NCI-H2029 (cell line): Measurements from ENCODE around the gene ADCY3.

Experiments
- DNase-seq: peaks from one replicate; lab custom pipeline; 2025; lab: John Stamatoyannopoulos, UW

The ADCY3 gene

GRCh38 chr2:24830786-24831185 is 89.3 kb downstream of the ADCY3 start:
- no peak for DNase-seq

DNA sequence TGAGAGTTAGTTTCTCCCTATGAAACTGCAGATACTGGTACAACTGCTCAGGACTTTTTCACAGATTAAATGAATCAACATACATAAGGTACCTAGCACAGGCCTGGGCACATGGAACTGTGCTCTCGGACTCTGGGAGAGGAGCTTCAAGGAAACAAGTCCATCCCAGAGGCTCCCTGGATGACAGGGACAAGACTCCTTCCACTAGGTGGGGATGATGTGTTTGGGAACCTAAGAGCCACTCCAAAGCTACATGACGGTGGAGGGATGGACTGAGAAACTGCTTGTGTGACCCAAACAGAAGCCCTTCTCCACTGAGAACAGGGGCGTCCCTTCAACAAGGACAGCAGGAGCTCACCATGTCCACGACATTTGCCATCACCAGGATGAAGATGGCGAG is 89.7 kb downstream of the ADCY3 start:
- DNase-seq: no peak

DNA sequence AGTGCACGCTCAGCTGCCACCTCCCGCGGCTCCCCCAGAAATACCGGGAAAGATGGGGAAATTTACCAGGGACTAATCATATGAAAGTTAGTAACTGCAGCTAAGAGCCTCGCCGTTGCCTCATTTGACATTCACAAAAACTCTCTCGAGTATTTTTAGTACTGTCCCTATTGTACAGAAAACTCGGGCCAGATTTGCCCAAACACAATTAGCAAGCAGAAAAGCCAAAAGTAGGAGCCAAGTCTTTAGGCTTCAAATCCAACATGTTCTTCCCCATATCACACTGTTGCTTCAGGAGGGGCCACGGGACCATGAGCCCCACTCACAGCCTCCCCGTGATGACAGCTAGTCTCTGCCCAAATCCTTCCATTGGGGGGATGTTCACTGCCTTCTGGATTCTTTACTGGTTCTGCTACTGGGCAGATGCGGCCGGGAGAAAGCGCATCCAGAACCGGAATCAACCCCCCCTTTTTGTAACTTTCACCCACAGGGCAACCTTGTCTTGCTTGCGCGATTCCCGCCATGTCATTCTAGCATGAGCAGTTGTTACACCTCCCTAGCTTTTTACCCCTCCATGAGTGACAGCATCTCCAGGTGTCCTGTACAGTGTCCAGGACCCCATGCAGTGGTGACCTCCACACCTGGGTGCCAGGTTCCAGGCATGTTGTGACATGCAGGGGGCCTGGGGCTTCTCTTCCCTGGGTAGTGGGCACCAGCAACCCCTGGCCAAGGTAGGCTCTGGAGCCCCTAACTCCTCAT is 91.6 kb downstream of the ADCY3 start:
- DNase-seq: no peak

GRCh38 chr2:24827321-24828237 is 92.5 kb downstream of the ADCY3 start:
- DNase-seq: peak; percentile 74

DNA sequence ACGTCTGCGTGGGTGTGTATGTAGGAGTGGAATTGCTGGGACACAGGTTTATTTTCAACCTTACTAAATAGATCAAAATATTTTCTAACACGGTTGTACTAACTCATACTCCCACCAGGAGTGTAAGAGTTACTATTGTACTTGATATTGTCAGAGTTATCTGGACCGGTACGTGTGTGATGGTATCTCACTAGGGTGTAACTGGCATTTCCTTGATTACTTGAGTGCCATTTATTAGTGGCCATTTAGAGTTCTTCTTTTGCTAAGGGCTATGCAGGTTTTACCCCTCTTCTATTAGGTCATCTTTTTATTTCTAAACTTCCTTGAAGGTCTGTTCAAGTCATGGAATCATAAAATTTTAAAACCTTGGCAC is 93.3 kb downstream of the ADCY3 start:
- DNase-seq: no peak

GRCh38 chr2:24825883-24826772 is 93.9 kb downstream of the ADCY3 start:
- no peak for DNase-seq

GRCh38 chr2:24824966-24825882 is 94.8 kb downstream of the ADCY3 start:
- no peak for DNase-seq

GRCh38 chr2:24824071-24824588 is 95.9 kb downstream of the ADCY3 start:
- no peak for DNase-seq

DNA sequence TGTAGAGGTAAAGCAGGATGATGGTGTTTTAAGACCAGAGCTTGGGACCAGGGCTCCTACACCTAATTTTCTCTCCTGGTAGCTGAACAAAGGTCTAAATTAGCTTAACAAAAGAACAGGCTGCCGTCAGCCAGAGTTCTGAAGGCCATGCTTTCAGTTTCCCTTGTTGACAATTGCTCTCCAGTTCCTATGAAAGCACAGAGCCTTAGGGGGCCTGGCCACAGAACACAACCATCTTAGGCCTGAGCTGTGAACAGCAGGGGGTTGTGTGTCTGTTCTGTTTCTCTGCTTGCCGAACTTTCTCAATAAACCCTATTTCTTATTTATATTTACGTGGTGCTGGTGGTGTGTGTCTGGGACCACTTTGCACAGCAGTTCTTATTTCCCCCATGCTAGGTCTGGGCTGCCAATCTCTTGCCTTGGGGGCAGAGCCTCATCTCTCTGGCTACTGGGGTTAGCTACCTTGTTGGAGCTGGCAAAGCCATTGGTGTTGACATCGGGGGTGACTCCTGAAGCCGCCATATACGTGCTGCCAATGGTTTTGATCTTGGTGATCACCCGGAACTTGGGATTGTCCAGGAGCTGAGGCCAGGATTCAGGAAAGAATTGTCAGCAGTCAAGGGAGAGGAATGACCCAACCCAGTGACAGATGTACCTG is 97.9 kb downstream of the ADCY3 start:
- no peak for DNase-seq

- no peak for DNase-seq
Observed at GRCh38 chr2:24821433-24821891, 98.6 kb downstream of the ADCY3 start.

DNA sequence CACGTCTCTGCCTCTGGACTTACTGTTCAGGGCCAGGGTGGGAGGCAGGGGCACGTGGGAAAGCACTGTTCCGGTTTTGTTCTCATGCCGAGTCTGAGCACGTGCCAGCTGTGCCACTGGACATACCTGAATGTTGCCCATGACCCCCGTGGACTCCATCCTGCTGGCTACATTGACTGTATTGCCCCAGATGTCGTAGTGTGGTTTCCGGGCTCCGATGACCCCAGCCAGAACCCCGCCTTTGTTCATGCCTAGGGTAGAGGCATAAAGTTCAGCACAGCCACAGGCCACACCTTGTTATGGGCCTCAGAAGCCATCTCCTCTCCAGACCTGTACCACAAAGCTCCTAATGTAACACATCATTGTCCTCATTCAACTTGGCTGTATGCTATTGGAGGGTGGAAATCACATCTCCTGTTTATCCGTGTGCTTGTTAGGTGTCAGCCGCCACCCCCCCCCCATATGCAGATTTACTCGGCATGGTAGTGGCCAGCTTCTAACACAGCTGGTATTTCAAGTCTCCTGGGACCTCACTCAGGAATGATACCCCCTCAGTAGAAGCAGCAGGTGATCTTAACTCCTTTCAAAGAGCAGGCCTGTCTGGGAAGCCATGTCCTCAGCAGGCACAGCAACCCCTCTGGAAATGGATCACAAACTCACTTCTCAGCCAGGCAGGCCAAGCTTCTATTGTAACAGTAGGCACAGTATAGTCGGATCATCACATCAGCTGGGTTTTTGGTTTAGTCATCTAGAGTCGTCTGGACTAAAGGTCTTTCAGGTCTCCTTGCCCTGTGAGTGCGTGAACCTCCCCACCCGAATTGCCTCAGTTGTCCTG is 99.2 kb downstream of the ADCY3 start:
- DNase-seq: no peak

DNA sequence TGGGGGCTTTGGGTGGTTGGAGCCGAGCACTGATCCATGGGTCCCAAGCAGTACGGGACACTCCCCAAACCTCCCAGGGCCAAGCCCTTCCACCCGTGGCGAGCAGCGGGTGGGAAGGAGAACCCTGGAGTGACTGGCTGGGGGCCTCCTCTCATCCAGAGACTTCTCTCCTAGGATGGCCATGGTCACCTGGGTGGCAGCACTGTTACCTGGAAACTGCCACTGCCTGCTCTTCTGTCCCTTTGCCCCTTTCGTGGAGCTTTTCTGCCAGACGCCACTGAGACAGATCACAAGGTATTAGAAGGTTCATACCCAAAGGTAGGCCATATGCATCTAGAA is 99.9 kb downstream of the ADCY3 start:
- DNase-seq: no peak

GRCh38 chr2:24819442-24820174 is 100.4 kb downstream of the ADCY3 start:
- no peak for DNase-seq

DNA sequence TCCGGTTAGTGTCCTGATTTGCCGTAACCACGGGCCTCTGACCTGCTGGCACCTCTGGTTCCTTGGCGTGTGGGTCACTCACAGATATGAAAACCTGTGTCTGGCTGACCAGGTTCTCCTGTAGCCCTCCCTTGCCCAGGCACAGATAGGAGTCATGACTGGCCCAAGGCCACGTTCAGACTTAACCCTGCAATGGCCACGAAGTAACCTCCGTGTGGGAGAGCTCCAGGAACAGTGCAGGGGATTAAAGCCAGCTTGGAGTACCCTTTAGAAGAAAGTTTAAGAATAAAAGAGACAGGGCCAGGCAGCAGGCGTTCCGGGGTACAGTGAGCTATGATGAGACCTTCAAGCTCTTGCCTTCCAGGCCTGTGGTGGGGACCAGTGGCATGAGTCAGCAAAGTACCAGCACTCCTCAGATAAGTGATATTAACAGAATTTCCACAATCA is 101.3 kb downstream of the ADCY3 start:
- no peak for DNase-seq

DNA sequence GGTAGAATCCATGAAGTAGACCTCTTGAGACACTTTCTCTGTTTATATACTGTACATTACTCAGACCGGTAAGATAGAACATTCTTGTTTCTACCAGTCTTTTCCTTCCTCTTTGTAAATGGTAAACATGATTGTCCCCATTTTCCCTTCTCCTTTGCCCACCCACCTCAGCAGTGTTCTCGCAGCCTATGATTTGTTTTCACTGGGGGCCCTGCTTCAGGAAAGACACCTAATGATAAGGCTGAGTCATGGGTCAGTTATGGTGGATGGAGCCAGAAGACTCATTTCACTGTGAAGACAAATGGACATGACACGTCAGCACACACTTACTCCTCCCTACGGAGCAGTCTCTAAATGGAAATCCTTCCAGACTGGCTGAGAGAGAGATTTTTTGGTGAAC is 103.2 kb downstream of the ADCY3 start:
- DNase-seq: no peak

- DNase-seq: no peak
Observed at GRCh38 chr2:24816404-24816803, 103.6 kb downstream of the ADCY3 start.

DNA sequence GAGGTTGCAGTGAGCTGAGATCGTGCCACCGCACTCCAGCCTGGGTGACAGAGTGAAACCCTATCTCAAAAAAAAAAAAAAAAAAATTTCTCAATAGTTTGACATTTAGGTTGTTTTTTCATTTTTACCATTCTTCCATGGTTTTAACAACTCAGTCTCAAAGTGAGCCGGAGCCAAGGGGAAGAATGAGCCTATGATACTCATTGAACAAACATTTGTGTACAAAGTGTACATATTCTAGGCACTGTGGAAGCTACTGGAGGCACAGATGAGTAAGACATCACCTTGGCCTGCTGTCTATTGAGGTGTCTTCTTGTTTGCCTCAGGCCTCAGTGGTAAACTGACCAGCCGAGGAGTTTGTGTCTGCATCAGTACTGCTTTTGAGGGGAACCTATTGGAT is 104.9 kb downstream of the ADCY3 start:
- DNase-seq: no peak

GRCh38 chr2:24814516-24814915 is 105.5 kb downstream of the ADCY3 start:
- no peak for DNase-seq

GRCh38 chr2:24813691-24814137 is 106.3 kb downstream of the ADCY3 start:
- DNase-seq: no peak
